ENCODE measurements around the gene IFI27.

IFI27 gene

DNA sequence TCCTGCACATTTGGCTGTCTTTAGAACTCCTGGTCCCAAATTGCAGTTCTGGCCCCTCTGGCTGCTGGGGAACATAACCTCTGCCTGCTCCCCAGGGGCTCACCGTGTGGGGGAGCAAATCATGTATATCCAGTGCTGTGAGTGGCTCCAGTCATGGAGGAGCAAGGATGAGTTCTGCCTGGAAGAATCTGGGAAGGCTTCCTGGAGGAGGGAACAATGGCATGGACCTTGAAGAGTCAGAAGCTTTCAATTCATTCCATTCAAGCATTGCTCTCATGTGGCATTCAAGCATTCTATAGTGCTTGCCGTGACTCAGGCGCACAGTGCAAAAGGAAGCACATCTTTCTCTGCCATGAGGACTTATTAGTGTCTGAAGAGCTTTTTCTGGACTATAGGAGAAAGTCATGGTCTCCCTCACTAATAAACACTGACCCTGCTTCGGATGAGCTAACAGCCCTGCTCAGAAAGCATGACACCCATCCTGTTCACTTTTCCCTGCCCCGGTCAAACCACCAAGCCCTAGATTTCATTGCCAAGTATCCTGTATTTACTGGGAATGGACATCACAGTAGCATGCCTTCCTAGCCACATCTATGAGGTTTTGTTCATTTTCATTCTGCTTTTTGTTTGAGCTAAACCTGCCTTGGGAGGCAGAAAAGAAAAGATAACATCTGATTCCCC is 3.5 kb downstream of the IFI27 start:
- peak overlapping the region; percentile 74 for H3K27ac ChIP-seq (ENCODE audit: low read depth, low read length)

DNA sequence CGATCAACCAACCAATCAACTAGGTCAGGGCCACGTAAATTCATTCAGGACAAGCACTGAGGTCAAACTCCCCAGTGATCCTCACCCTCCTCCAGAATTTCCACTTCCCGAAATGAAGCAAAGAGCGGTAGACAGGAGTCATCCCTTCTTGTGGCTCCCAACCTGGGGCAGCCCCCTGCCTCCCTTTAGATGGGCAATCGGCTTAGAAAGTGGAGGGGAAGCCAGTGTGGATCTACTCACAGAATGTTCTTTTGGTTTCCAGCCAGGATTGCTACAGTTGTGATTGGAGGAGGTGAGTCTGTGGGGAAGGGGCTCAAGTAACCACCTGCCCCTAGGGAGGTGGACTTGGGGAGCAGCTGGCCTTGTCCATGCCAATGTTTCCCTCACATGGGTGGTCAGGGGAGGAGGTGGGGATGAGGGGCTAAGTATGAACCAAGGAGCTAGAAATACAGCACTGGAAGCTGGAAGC is 4.1 kb downstream of the IFI27 start:
- H3K9me3 ChIP-seq (ENCODE audit: control insufficient read depth in 5 of 5, low read length in 5 of 5) = peaks cover 0 to 8% (median 6%) of the 10 kb centered on the region in 5 donors
- no peaks in the 10 kb centered on the region for H3K27me3 ChIP-seq (ENCODE audit: control insufficient read depth in 5 of 5, insufficient read depth in 4 of 5, low read length in 5 of 5)
- H3K4me1 ChIP-seq (ENCODE audit: control insufficient read depth in 5 of 5, insufficient read depth in 5 of 5, low read length in 5 of 5) = peaks cover 12 to 55% (median 38%) of the 10 kb centered on the region in 5 donors
- peaks cover 0 to 9% (median 6%) of the 10 kb centered on the region in 5 donors for H3K36me3 ChIP-seq (ENCODE audit: control insufficient read depth in 5 of 5, insufficient read depth in 5 of 5, low read length in 5 of 5)
- H3K9ac ChIP-seq (ENCODE audit: low read length in 5 of 5) = peak overlapping the region in 2 of 5 donors; percentile 7 to 8
- H3K4me3 ChIP-seq (ENCODE audit: low read depth in 1 of 5, low read length in 5 of 5) = peak overlapping the region in 3 of 5 donors; percentile 22 to 43 (median 24)
- H3K27ac ChIP-seq (ENCODE audit: low read depth, low read length) = peak overlapping the region; percentile 74

More for the DNA sequence above, 3.5 kb downstream of the IFI27 start:
- Histone ChIP-seq H3K27me3 (ENCODE audit: control insufficient read depth in 5 of 5, insufficient read depth in 4 of 5, low read length in 5 of 5) (no peaks in the 10 kb centered on the region), H3K9me3 (ENCODE audit: control insufficient read depth in 5 of 5, low read length in 5 of 5) (peaks cover 0 to 2% (median under 1%) of the 10 kb centered on the region in 5 donors), H3K36me3 (ENCODE audit: control insufficient read depth in 5 of 5, insufficient read depth in 5 of 5, low read length in 5 of 5) (peaks cover 0 to 9% (median 6%) of the 10 kb centered on the region in 5 donors), H3K4me3 (ENCODE audit: low read depth in 1 of 5, low read length in 5 of 5) (peak overlapping the region in 2 of 5 donors; percentile 8 to 85), H3K9ac (ENCODE audit: low read length in 5 of 5) (no peak overlapping the region), H3K4me1 (ENCODE audit: control insufficient read depth in 5 of 5, insufficient read depth in 5 of 5, low read length in 5 of 5) (peaks cover 13 to 60% (median 42%) of the 10 kb centered on the region in 5 donors)

DNA sequence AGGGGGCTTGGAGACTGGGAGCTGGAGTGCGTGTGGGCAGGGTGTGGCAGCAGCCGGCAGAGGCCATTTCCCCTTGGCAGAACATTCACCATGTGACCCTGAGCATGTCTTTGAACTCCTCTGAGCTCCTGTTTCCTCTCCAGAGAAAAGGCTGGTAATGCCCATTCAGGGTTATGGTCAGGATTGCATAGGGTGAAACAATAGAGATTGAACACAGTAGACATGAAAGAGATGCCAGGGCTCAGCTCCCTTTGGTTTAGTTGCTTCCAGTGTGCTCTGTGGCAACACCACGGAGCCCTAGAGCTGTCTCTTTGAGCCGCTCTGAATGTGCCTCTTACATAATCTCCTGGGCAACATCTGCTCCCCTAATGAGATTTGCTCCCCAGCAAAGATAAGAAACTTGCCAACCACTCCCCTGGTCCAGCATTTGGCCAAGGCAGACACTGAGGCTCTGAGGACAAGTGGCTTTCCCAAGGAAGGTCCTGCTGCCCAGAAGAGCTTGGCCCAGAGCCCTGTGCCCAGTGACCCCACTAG is 4.6 kb downstream of the IFI27 start:
- peaks cover 0 to 13% (median 11%) of the 10 kb centered on the region in 5 donors for H3K9me3 ChIP-seq (ENCODE audit: control insufficient read depth in 5 of 5, low read length in 5 of 5)
- peak overlapping the region in 3 of 5 donors; percentile 22 to 43 (median 24) for H3K4me3 ChIP-seq (ENCODE audit: low read depth in 1 of 5, low read length in 5 of 5)
- peaks cover 8 to 50% (median 33%) of the 10 kb centered on the region in 5 donors for H3K4me1 ChIP-seq (ENCODE audit: control insufficient read depth in 5 of 5, insufficient read depth in 5 of 5, low read length in 5 of 5)
- no peaks in the 10 kb centered on the region for H3K27me3 ChIP-seq (ENCODE audit: control insufficient read depth in 5 of 5, insufficient read depth in 4 of 5, low read length in 5 of 5)
- peak overlapping the region in 1 of 5 donors; percentile 7 for H3K9ac ChIP-seq (ENCODE audit: low read length in 5 of 5)
- peaks cover 0 to 9% (median 6%) of the 10 kb centered on the region in 5 donors for H3K36me3 ChIP-seq (ENCODE audit: control insufficient read depth in 5 of 5, insufficient read depth in 5 of 5, low read length in 5 of 5)
- peak overlapping the region; percentile 74 for H3K27ac ChIP-seq (ENCODE audit: low read depth, low read length)

DNA sequence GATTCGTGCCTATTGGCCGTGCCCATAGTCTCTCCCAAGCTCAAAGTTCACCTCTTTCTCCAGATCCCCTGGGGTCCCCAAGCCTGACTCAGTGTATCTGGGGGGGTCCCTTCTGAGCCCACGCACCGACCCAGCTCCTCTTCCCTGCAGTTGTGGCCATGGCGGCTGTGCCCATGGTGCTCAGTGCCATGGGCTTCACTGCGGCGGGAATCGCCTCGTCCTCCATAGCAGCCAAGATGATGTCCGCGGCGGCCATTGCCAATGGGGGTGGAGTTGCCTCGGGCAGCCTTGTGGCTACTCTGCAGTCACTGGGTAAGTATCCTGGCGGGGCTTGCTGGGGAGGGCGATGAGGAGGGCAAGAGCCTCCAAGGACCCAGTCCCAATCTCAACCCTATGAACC is 5.1 kb downstream of the IFI27 start:
- Histone ChIP-seq H3K4me1 (ENCODE audit: control insufficient read depth in 5 of 5, insufficient read depth in 5 of 5, low read length in 5 of 5) (peaks cover 8 to 48% (median 31%) of the 10 kb centered on the region in 5 donors), H3K36me3 (ENCODE audit: control insufficient read depth in 5 of 5, insufficient read depth in 5 of 5, low read length in 5 of 5) (peaks cover 0 to 9% (median 6%) of the 10 kb centered on the region in 5 donors), H3K9me3 (ENCODE audit: control insufficient read depth in 5 of 5, low read length in 5 of 5) (peaks cover under 1 to 18% (median 16%) of the 10 kb centered on the region in 5 donors), H3K27me3 (ENCODE audit: control insufficient read depth in 5 of 5, insufficient read depth in 4 of 5, low read length in 5 of 5) (no peaks in the 10 kb centered on the region), H3K9ac (ENCODE audit: low read length in 5 of 5) (no peak overlapping the region), H3K4me3 (ENCODE audit: low read depth in 1 of 5, low read length in 5 of 5) (no peak overlapping the region), H3K27ac (ENCODE audit: low read depth, low read length) (no peak overlapping the region)

DNA sequence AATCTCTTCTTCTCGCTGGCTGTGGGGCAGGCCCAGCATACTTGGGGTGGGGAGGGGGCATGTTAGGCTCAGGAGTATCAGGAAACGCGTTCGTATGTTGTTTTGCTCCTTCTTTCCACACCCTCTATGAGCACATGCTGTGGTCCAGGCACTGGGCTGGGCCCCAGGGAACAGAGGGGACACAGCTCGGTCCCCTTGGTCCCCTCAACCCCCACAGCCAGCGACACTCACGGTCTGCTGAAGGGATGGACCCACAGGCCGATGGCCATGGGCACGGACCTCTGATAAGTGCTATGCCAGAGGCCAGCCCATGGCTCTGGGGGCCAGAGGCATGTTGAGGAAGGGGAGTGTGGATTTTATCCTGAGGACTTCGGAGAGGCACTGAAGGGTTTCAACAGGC is 6.2 kb downstream of the IFI27 start:
- Histone ChIP-seq H3K9ac (ENCODE audit: low read length in 5 of 5) (no peak overlapping the region), H3K27me3 (ENCODE audit: control insufficient read depth in 5 of 5, insufficient read depth in 4 of 5, low read length in 5 of 5) (no peaks in the 10 kb centered on the region), H3K9me3 (ENCODE audit: control insufficient read depth in 5 of 5, low read length in 5 of 5) (peaks cover 3 to 23% (median 20%) of the 10 kb centered on the region in 5 donors), H3K36me3 (ENCODE audit: control insufficient read depth in 5 of 5, insufficient read depth in 5 of 5, low read length in 5 of 5) (peaks cover 0 to 9% (median 6%) of the 10 kb centered on the region in 5 donors), H3K4me1 (ENCODE audit: control insufficient read depth in 5 of 5, insufficient read depth in 5 of 5, low read length in 5 of 5) (peaks cover 8 to 39% (median 31%) of the 10 kb centered on the region in 5 donors), H3K4me3 (ENCODE audit: low read depth in 1 of 5, low read length in 5 of 5) (no peak overlapping the region), H3K27ac (ENCODE audit: low read depth, low read length) (no peak overlapping the region)

DNA sequence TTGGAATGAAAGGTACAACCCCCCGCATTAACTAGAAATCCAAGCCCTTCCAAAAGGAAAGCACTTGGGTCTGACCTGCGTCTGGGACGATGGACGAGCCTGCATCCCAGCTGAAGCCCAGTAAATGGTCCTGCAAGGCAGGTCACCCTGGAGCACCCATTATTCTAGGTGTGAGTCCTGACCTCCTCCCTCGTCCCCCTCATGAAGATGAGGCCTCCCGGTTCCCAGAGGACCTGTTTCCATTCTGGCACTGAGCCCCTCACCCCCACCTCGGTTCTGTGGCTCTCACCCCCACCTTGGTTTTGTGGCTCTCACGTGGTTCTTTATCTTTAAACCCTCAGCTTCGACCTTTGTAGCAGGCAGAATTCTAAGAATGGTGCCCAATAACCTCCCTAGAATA is 7.3 kb downstream of the IFI27 start:
- peaks cover 3 to 23% (median 20%) of the 10 kb centered on the region in 5 donors for H3K9me3 ChIP-seq (ENCODE audit: control insufficient read depth in 5 of 5, low read length in 5 of 5)
- H3K9ac ChIP-seq (ENCODE audit: low read length in 5 of 5) = no peak overlapping the region
- peaks cover 0 to 9% (median 6%) of the 10 kb centered on the region in 5 donors for H3K36me3 ChIP-seq (ENCODE audit: control insufficient read depth in 5 of 5, insufficient read depth in 5 of 5, low read length in 5 of 5)
- H3K4me3 ChIP-seq (ENCODE audit: low read depth in 1 of 5, low read length in 5 of 5) = no peak overlapping the region
- H3K27ac ChIP-seq (ENCODE audit: low read depth, low read length) = no peak overlapping the region
- peaks cover 8 to 27% (median 26%) of the 10 kb centered on the region in 5 donors for H3K4me1 ChIP-seq (ENCODE audit: control insufficient read depth in 5 of 5, insufficient read depth in 5 of 5, low read length in 5 of 5)
- no peaks in the 10 kb centered on the region for H3K27me3 ChIP-seq (ENCODE audit: control insufficient read depth in 5 of 5, insufficient read depth in 4 of 5, low read length in 5 of 5)

DNA sequence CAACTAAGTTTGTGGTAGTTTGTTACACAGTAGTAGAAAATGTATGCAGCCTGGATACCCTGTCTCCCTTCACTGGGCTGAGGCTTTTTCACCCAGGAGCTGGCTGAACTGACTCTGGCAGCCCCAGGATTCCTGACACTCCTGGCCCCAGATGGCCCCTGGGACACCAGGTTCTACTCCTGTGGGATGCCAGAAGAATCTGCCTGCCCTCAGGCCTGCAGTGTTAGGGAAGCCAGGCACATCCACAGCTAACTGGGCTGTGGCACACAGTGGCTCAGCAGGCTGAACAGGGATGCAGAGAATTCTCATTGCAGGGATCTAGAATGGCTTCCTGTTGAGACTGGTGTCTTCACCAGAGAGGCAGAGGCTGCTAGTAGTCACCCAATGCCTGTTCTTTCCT is 8.5 kb downstream of the IFI27 start:
- no peak overlapping the region for H3K4me3 ChIP-seq (ENCODE audit: low read depth in 1 of 5, low read length in 5 of 5)
- peaks cover 6 to 15% (median 13%) of the 10 kb centered on the region in 5 donors for H3K4me1 ChIP-seq (ENCODE audit: control insufficient read depth in 5 of 5, insufficient read depth in 5 of 5, low read length in 5 of 5)
- no peaks in the 10 kb centered on the region for H3K27me3 ChIP-seq (ENCODE audit: control insufficient read depth in 5 of 5, insufficient read depth in 4 of 5, low read length in 5 of 5)
- peaks cover 0 to 9% (median 6%) of the 10 kb centered on the region in 5 donors for H3K36me3 ChIP-seq (ENCODE audit: control insufficient read depth in 5 of 5, insufficient read depth in 5 of 5, low read length in 5 of 5)
- H3K9me3 ChIP-seq (ENCODE audit: control insufficient read depth in 5 of 5, low read length in 5 of 5) = peaks cover 3 to 23% (median 20%) of the 10 kb centered on the region in 5 donors
- no peak overlapping the region for H3K27ac ChIP-seq (ENCODE audit: low read depth, low read length)
- no peak overlapping the region for H3K9ac ChIP-seq (ENCODE audit: low read length in 5 of 5)

DNA sequence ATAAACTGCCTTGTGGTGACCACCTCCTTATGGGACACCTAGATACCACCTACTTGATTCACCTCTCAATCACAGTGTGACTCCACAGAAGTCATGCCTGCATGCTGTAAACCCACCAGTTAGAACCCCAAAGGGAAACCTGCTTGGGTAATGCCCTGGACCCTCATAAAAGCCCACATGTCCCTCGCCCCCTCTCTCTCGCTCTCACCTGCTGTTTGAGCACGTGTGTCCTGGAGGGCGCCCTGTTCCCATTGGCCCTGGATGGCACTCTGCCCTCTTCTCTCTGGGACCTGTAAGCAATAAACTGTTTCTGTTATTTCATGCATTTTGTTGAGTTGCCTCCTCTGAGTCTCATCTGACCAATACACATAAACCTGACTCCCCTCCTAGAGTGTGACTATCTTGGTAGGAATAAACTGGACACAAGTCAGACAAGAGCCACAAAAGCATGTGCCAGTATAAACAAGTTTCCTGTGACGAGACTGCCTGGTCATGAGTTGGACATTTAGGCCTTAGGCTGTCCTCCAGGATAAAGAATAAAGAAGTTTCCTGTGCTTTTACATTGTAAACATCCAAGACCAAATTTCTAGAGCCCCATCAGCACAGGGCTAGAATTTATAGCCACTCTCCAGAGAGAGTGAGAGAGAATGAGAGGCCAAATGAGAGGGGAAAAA is 10.3 kb downstream of the IFI27 start:
- no peak overlapping the region for H3K9ac ChIP-seq (ENCODE audit: low read length in 5 of 5)
- H3K9me3 ChIP-seq (ENCODE audit: control insufficient read depth in 5 of 5, low read length in 5 of 5) = peaks cover 3 to 23% (median 20%) of the 10 kb centered on the region in 5 donors
- H3K27me3 ChIP-seq (ENCODE audit: control insufficient read depth in 5 of 5, insufficient read depth in 4 of 5, low read length in 5 of 5) = no peaks in the 10 kb centered on the region
- H3K4me3 ChIP-seq (ENCODE audit: low read depth in 1 of 5, low read length in 5 of 5) = no peak overlapping the region
- no peak overlapping the region for H3K27ac ChIP-seq (ENCODE audit: low read depth, low read length)
- H3K4me1 ChIP-seq (ENCODE audit: control insufficient read depth in 5 of 5, insufficient read depth in 5 of 5, low read length in 5 of 5) = no peaks in the 10 kb centered on the region
- peaks cover 0 to 12% (median 6%) of the 10 kb centered on the region in 5 donors for H3K36me3 ChIP-seq (ENCODE audit: control insufficient read depth in 5 of 5, insufficient read depth in 5 of 5, low read length in 5 of 5)

DNA sequence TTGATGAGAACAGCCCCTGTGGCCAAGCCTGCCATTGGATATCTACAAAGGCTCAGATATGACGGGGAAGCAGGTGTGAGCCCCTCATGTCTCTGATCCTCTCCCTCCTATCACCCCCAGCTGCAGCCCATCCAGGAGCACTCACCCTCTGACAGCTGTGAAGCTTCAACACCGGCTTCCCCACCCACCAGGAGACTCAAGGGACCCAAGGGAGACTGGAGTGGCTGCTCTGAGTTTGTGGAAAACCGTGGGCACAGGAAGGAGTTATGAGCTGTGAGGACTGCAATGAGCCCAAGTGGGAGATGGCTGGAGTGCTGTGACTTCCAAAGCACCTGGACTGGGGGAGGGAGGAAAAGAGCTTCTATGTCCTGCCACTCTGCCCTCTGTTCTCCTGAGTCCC is 10.9 kb downstream of the IFI27 start:
- peaks cover 3 to 23% (median 20%) of the 10 kb centered on the region in 5 donors for H3K9me3 ChIP-seq (ENCODE audit: control insufficient read depth in 5 of 5, low read length in 5 of 5)
- H3K27me3 ChIP-seq (ENCODE audit: control insufficient read depth in 5 of 5, insufficient read depth in 4 of 5, low read length in 5 of 5) = no peaks in the 10 kb centered on the region
- peaks cover 0 to 6% (median 0%) of the 10 kb centered on the region in 5 donors for H3K36me3 ChIP-seq (ENCODE audit: control insufficient read depth in 5 of 5, insufficient read depth in 5 of 5, low read length in 5 of 5)
- no peak overlapping the region for H3K4me3 ChIP-seq (ENCODE audit: low read depth in 1 of 5, low read length in 5 of 5)
- H3K4me1 ChIP-seq (ENCODE audit: control insufficient read depth in 5 of 5, insufficient read depth in 5 of 5, low read length in 5 of 5) = no peaks in the 10 kb centered on the region
- no peak overlapping the region for H3K27ac ChIP-seq (ENCODE audit: low read depth, low read length)
- no peak overlapping the region for H3K9ac ChIP-seq (ENCODE audit: low read length in 5 of 5)

Data from subcutaneous abdominal adipose tissue (tissue), 5 donors.